Fibroblast of lung (primary cell): Measurements from ENCODE around the gene TSNAX.

ENCODE experiments used
- EZH2 ChIP-seq: IDR thresholded peaks from 2 replicates; pipeline ENCODE4 v1.5.1; 2012; ENCODE audit warnings: low read length, control low read depth, mild to moderate bottlenecking; ENCODE audit errors: missing control alignments
- TF ChIP-seq, protein P1 (sequence below), 2 donors: IDR thresholded peaks in 1 of 2; conservative IDR thresholded peaks in 1 of 2; 1 replicate in 1 of 2; 2 replicates in 1 of 2; pipeline ENCODE4 v1.5.1; 2011 to 2012; ENCODE audit warnings: low read length in 2 of 2, control low read depth in 1 of 2, inconsistent platforms in 1 of 2, low read depth in 1 of 2, mild to moderate bottlenecking in 1 of 2

DNA sequence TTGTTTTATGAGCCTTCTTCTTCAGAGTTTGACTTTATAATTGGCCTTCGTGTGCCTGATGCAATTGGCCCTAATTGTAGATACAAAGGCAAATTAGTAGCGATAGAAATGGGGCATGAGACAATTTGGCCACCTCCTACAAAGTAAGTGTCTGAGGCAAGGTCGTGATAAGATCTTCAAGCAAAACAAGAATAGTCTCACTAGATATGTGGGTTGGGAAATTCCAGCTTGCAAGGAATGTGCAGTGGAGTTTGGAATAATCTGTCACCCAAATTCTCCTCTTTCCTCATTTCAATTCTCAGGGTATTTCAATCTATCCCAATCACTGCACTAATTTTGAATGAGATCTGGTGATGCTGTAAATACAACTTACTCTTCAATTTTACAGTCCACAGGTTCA is 11.4 kb upstream of the TSNAX start:
- no peak for TF ChIP-seq EZH2
- TF ChIP-seq, protein P1, sequence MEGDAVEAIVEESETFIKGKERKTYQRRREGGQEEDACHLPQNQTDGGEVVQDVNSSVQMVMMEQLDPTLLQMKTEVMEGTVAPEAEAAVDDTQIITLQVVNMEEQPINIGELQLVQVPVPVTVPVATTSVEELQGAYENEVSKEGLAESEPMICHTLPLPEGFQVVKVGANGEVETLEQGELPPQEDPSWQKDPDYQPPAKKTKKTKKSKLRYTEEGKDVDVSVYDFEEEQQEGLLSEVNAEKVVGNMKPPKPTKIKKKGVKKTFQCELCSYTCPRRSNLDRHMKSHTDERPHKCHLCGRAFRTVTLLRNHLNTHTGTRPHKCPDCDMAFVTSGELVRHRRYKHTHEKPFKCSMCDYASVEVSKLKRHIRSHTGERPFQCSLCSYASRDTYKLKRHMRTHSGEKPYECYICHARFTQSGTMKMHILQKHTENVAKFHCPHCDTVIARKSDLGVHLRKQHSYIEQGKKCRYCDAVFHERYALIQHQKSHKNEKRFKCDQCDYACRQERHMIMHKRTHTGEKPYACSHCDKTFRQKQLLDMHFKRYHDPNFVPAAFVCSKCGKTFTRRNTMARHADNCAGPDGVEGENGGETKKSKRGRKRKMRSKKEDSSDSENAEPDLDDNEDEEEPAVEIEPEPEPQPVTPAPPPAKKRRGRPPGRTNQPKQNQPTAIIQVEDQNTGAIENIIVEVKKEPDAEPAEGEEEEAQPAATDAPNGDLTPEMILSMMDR (conservative IDR thresholded peaks at IDR 0.05 in 1 of 2, IDR thresholded peaks at IDR 0.05 in 1 of 2; ENCODE audit: low read depth in 1 of 2, low read length in 2 of 2), result no peak
